Neural cell (in vitro differentiated cells): Measurements from ENCODE around the gene HIGD1C.

Experiments
- CTCF ChIP-seq: fragments of 450-650 bp; IDR thresholded peaks from 2 replicates; pipeline ENCODE4 v1.5.1; 2014; ENCODE audit warnings: antibody characterized with exemption, mild to moderate bottlenecking, moderate library complexity; ENCODE audit not compliant: poor library complexity, severe bottlenecking
- EZH2 ChIP-seq: fragments of 200-600, 300-800 bp; shearing (Covaris generic), sonication (generic); IDR thresholded peaks from 2 replicates; pipeline ENCODE4 v1.6.1; 2014; ENCODE audit warnings: antibody characterized with exemption, low read length, borderline replicate concordance, mild to moderate bottlenecking; ENCODE audit not compliant: insufficient read depth, poor library complexity, severe bottlenecking
- TAF1 ChIP-seq: IDR thresholded peaks from 2 replicates; pipeline ENCODE4 v1.6.1; 2012; ENCODE audit warnings: low read depth

GRCh38 chr12:50923361-50924130 lies 28.8 kb upstream of the HIGD1C start:
- TF ChIP-seq CTCF (no peak), TAF1 (no peak), EZH2 (no peak)
